ENCODE results near the gene EPHX1.

- TF ChIP-seq RCOR1 (IDR thresholded peaks at IDR 0.05; ENCODE audit: low read depth, low read length) (no peak), CTCF (IDR thresholded peaks at IDR 0.05) (no peak), CHD4 (IDR thresholded peaks at IDR 0.05; ENCODE audit: borderline replicate concordance) (no peak), ZFP36 (IDR thresholded peaks at IDR 0.05; ENCODE audit: borderline replicate concordance, partially characterized antibody) (no peak), CEBPB (IDR thresholded peaks at IDR 0.05) (peak; percentile 97 to 98), SMC3 (IDR thresholded peaks at IDR 0.05) (0 out of 3 replicates have a peak, but pooled peaks have one; percentile 18), EP300 (IDR thresholded peaks at IDR 0.05) (peak; percentile 43 to 60; a peak in 2 of 5 replicates), JUN (IDR thresholded peaks at IDR 0.05) (peak; percentile 48 to 84; a peak in 3 of 5 replicates)
Measured at GRCh38 chr1:225813214-225813964, 3.5 kb downstream of the EPHX1 start.

Measured in A549 (cell line).